HCT116 (cell line): ENCODE data around the gene GNRH2. TPM values are rescaled to one million over a fixed set of nuclear protein-coding genes. Genes with fewer than 3 reads are reported as not detected.

ENCODE experiments used
- ATAC-seq: fragments of 200-7000 bp; cut with Tn5 transposase; 2 replicates; pipeline ENCODE4 v1.9.1; 2020; ENCODE audit warnings: mild to moderate bottlenecking, moderate library complexity
- BruUV-seq: library from RNA; stranded (reverse); fragments of 400-500 nt; replicated peaks from 2 replicates; lab custom pipeline; 2021; lab: Mats Ljungman, UMichigan
- CTCF ChIA-PET: fragments of 300-600 bp; sonication (Branson Sonifier 250); formaldehyde crosslinking; loops from one replicate; lab custom pipeline; 2021; ENCODE audit warnings: antibody characterized with exemption; lab: Charles Lee
- POLR2A ChIA-PET: fragments of 300-600, 350-600 bp; sonication (Branson Sonifier 250); formaldehyde crosslinking; loops from one replicate; lab custom pipeline; 2021; ENCODE audit warnings: antibody characterized with exemption; lab: Charles Lee
- RAD21 ChIA-PET, 2 experiments: fragments of 300-600 bp; sonication (Branson Sonifier 250); formaldehyde crosslinking; loops; one replicate each; lab custom pipeline; 2023; ENCODE audit warnings: low total read pairs in 2 of 2; ENCODE audit not compliant: uncharacterized antibody in 2 of 2, unreplicated experiment in 2 of 2, low non-redundant PET in 1 of 2; lab: Charles Lee
- DNase-seq: peaks from one replicate; pipeline ENCODE4 v3.0.0-alpha.2; 2010; ENCODE audit warnings: low read depth, low spot score
- H2AFZ ChIP-seq: fragments of 200-600 bp; shearing (Covaris generic), sonication (generic); 2 replicates; pipeline ENCODE4 v1.6.1; 2017; ENCODE audit warnings: low read depth, mixed run types, mixed read lengths, antibody characterized with exemption, low read length; ENCODE audit not compliant: poor library complexity, severe bottlenecking
- H3K27ac ChIP-seq: 2 replicates; pipeline ENCODE4 v1.5.1; 2012; ENCODE audit warnings: low read depth, low read length
- H3K27me3 ChIP-seq: fragments of 200-600 bp; sonication (generic); 2 replicates; pipeline ENCODE4 v1.6.1; 2016; ENCODE audit warnings: mixed run types, low read length, mixed read lengths; ENCODE audit not compliant: insufficient read depth
- H3K36me3 ChIP-seq, 2 experiments: fragments of 200-500 bp in 1 of 2; fragments of 200-600 bp in 1 of 2; sonication (Bioruptor generic) in 1 of 2; sonication (generic) in 1 of 2; 2 replicates each; pipeline versions ENCODE4 v1.5.1 to v1.6.1; 2014 to 2016; ENCODE audit warnings: low read length in 2 of 2, inconsistent platforms in 1 of 2, mixed read lengths in 1 of 2, mixed run types in 1 of 2; ENCODE audit not compliant: insufficient read depth in 2 of 2, control insufficient read depth in 1 of 2
- H3K4me1 ChIP-seq, 2 experiments: fragments of 200-600 bp in 1 of 2; sonication (generic) in 1 of 2; 2 replicates each; pipeline versions ENCODE4 v1.5.1 to v1.6.1; 2012 to 2017; ENCODE audit warnings: low read length in 2 of 2, inconsistent platforms in 1 of 2, mild to moderate bottlenecking in 1 of 2, mixed read lengths in 1 of 2, mixed run types in 1 of 2, moderate library complexity in 1 of 2; ENCODE audit not compliant: insufficient read depth in 2 of 2, control insufficient read depth in 1 of 2
- H3K4me2 ChIP-seq: fragments of 200-600 bp; sonication (generic); 2 replicates; pipeline ENCODE4 v1.6.1; 2017; ENCODE audit warnings: mixed run types, low read length, mixed read lengths
- H3K4me3 ChIP-seq, 2 experiments: fragments of 200-600 bp in 1 of 2; sonication (generic) in 1 of 2; replicated peaks in 1 of 2; 2 replicates each; pipeline ENCODE4 v1.5.1; 2011 to 2016; ENCODE audit warnings: low read length in 2 of 2, control low read depth in 1 of 2, low read depth in 1 of 2, mild to moderate bottlenecking in 1 of 2, mixed read lengths in 1 of 2, mixed run types in 1 of 2
- H3K79me2 ChIP-seq: fragments of 200-600 bp; sonication (generic); 2 replicates; pipeline ENCODE4 v1.6.1; 2017; ENCODE audit warnings: mild to moderate bottlenecking, mixed run types, low read length, moderate library complexity, mixed read lengths; ENCODE audit not compliant: insufficient read depth
- H3K9ac ChIP-seq: fragments of 200-600 bp; sonication (generic); 2 replicates; pipeline ENCODE4 v1.6.1; 2016; ENCODE audit warnings: low read length, mixed read lengths
- H3K9me2 ChIP-seq: fragments of 200-600 bp; sonication (generic), shearing (Covaris generic); 2 replicates; pipeline ENCODE4 v1.6.1; 2017; ENCODE audit warnings: mixed run types, mild to moderate bottlenecking, moderate library complexity; ENCODE audit not compliant: insufficient read depth
- H3K9me3 ChIP-seq, 2 experiments: fragments of 200-500 bp in 1 of 2; fragments of 200-600 bp in 1 of 2; sonication (Bioruptor generic) in 1 of 2; sonication (generic) in 1 of 2; 2 replicates each; pipeline ENCODE4 v1.6.1; 2014 to 2017; ENCODE audit warnings: low read length in 2 of 2, mixed read lengths in 2 of 2, inconsistent platforms in 1 of 2, low read depth in 1 of 2, mild to moderate bottlenecking in 1 of 2, mixed run types in 1 of 2, moderate library complexity in 1 of 2; ENCODE audit not compliant: control insufficient read depth in 1 of 2, insufficient read depth in 1 of 2
- H4K20me1 ChIP-seq: fragments of 200-600 bp; sonication (generic), shearing (Covaris generic); 2 replicates; pipeline ENCODE4 v1.6.1; 2017; ENCODE audit warnings: mixed run types, mild to moderate bottlenecking, moderate library complexity; ENCODE audit not compliant: insufficient read depth
- ATF3 ChIP-seq: IDR thresholded peaks from 2 replicates; pipeline ENCODE4 v1.6.1; 2012
- CBX3 ChIP-seq: IDR thresholded peaks from 2 replicates; pipeline ENCODE4 v1.6.1; 2012; ENCODE audit warnings: low read depth
- CEBPB ChIP-seq: IDR thresholded peaks from 2 replicates; pipeline ENCODE4 v1.6.1; 2012; ENCODE audit warnings: low read depth
- ELF1 ChIP-seq: IDR thresholded peaks from 2 replicates; pipeline ENCODE4 v1.6.1; 2012; ENCODE audit warnings: low read depth, borderline replicate concordance
- FOSL1 ChIP-seq: IDR thresholded peaks from 2 replicates; pipeline ENCODE4 v1.6.1; 2012; ENCODE audit warnings: low read depth
- JUND ChIP-seq: IDR thresholded peaks from 2 replicates; pipeline ENCODE4 v1.6.1; 2012
- POLR2A ChIP-seq: IDR thresholded peaks from 2 replicates; pipeline ENCODE4 v1.7.0; 2011; ENCODE audit warnings: borderline replicate concordance; ENCODE audit not compliant: insufficient read depth, insufficient read length; ENCODE audit errors: extremely low read depth
- POLR2AphosphoS5 ChIP-seq: IDR thresholded peaks from 2 replicates; pipeline ENCODE4 v1.6.1; 2011; ENCODE audit warnings: mild to moderate bottlenecking, low read depth, low read length, moderate library complexity
- RAD21 ChIP-seq: IDR thresholded peaks from 2 replicates; pipeline ENCODE4 v1.6.1; 2012; ENCODE audit warnings: low read depth, mild to moderate bottlenecking
- REST ChIP-seq: IDR thresholded peaks from 2 replicates; pipeline ENCODE4 v1.6.1; 2012; ENCODE audit warnings: low read depth
- SIN3A ChIP-seq: IDR thresholded peaks from 2 replicates; pipeline ENCODE4 v1.6.1; 2012; ENCODE audit warnings: low read depth
- SRF ChIP-seq: IDR thresholded peaks from 2 replicates; pipeline ENCODE4 v1.6.1; 2012; ENCODE audit warnings: low read depth
- TCF7L2 ChIP-seq: IDR thresholded peaks from 2 replicates; pipeline ENCODE4 v1.7.0; 2011; ENCODE audit warnings: borderline replicate concordance, inconsistent platforms; ENCODE audit not compliant: insufficient read depth, insufficient read length; ENCODE audit errors: extremely low read depth
- YY1 ChIP-seq: IDR thresholded peaks from 2 replicates; pipeline ENCODE4 v1.6.1; 2011; ENCODE audit warnings: low read length, low read depth, moderate library complexity, mild to moderate bottlenecking; ENCODE audit not compliant: insufficient replicate concordance; ENCODE audit errors: extremely low read depth
- ZFX ChIP-seq: fragments of 450-650 bp; IDR thresholded peaks from 2 replicates; pipeline ENCODE4 v1.6.1; 2017
- ZNF274 ChIP-seq: fragments of 200-500 bp; sonication (Bioruptor generic); IDR thresholded peaks from 2 replicates; pipeline ENCODE4 v1.6.1; 2014; ENCODE audit warnings: mild to moderate bottlenecking, low read depth, low read length, inconsistent platforms
- intact Hi-C: fragments of 100-400 bp; cut with micrococcal nuclease; formaldehyde crosslinking; loops from 2 replicates; pipeline ENCODE4 v1.10.0; 2022
- total RNA-seq: library from RNA; stranded (reverse); gene quantifications from one replicate; pipeline ENCODE4 v1.2.1, GENCODE V29; 2021; ENCODE audit not compliant: unreplicated experiment

The GNRH2 gene
- total RNA-seq, 1 experiment from 2014 or later = 0.32 TPM

- Histone ChIP-seq H3K4me1 (peaks cover 7 to 15% of the 10 kb centered on the region in 2 experiments; a peak in 2 of 4 replicates), H3K9me3 (no peaks in the 10 kb centered on the region), H3K9ac (no peak overlapping the region), H3K4me3 (no peak overlapping the region), H4K20me1 (no peaks in the 10 kb centered on the region), H3K79me2 (no peaks in the 10 kb centered on the region), H3K27ac (no peak overlapping the region), H3K9me2 (no peaks in the 10 kb centered on the region), H3K27me3 (no peaks in the 10 kb centered on the region), H3K36me3 (no peaks in the 10 kb centered on the region), H2AFZ (no peak overlapping the region), H3K4me2 (no peak overlapping the region)
- intact Hi-C loops = no loop called here
- no TSS peak for BruUV-seq
- TF ChIP-seq ELF1 = no peak
- TF ChIP-seq RAD21 = no peak
- TF ChIP-seq ATF3 = no peak
- TF ChIP-seq ZNF274 = no peak
- TF ChIP-seq POLR2AphosphoS5 = no peak
- TF ChIP-seq TCF7L2 = no peak
- no peak for TF ChIP-seq CBX3
- TF ChIP-seq FOSL1 = no peak
- ATAC-seq (no peak), DNase-seq (no peak)
- RAD21 ChIA-PET = no interaction called here
- POLR2A ChIA-PET = no interaction called here
- CTCF ChIA-PET = no interaction called here
These were observed 24.7 kb downstream of the GNRH2 start for GRCh38 chr20:3068075-3068474.

GRCh38 chr20:3068986-3069900, 25.8 kb downstream of the GNRH2 start:
- intact Hi-C loops = no loop called here
- ChIA-PET POLR2A (no interaction called here), RAD21 (no interaction called here), CTCF (interaction anchor here (0.7 to 1.7 kb wide), 5 partner anchors 8 to 247 kb away, joined by 3 to 12 read pairs (median 6); no protein-coding TSS in a partner anchor)
- BruUV-seq = no TSS peak
- no peak overlapping the region for H3K9ac ChIP-seq
- no peak overlapping the region for H3K4me2 ChIP-seq
- no peaks in the 10 kb centered on the region for H3K36me3 ChIP-seq
- no peaks in the 10 kb centered on the region for H3K9me3 ChIP-seq
- peak; percentile 81 for ATAC-seq
- no peaks in the 10 kb centered on the region for H3K79me2 ChIP-seq
- no peak overlapping the region for H3K4me3 ChIP-seq
- no peaks in the 10 kb centered on the region for H3K9me2 ChIP-seq
- no peak for DNase-seq
- no peak overlapping the region for H3K27ac ChIP-seq
- H4K20me1 ChIP-seq = no peaks in the 10 kb centered on the region
- H3K27me3 ChIP-seq = no peaks in the 10 kb centered on the region
- H2AFZ ChIP-seq = no peak overlapping the region
- peaks cover 7 to 15% of the 10 kb centered on the region in 2 experiments; a peak in 2 of 4 replicates for H3K4me1 ChIP-seq
- TF ChIP-seq POLR2A (no peak), JUND (no peak), REST (peak; percentile 57), ELF1 (no peak), ZFX (no peak), TCF7L2 (no peak), CEBPB (no peak), RAD21 (peak; percentile 48; the same call in 1 of the 2 replicates), SRF (no peak), SIN3A (no peak), YY1 (no peak)
